GM19324 (cell line): Measurements from ENCODE around the gene KNTC1.
"Not testable (repeated sequence)": the region's sequence is repeated elsewhere in the genome, so short reads cannot be mapped to it uniquely, and the experiment has no call there.

Experiments
- ATAC-seq: cut with Tn5 transposase; IDR thresholded peaks from one replicate; pipeline ENCODE4 v1.9.1; 2021; ENCODE audit warnings: mild to moderate bottlenecking, moderate library complexity; ENCODE audit not compliant: unreplicated experiment, low FRiP score

KNTC1 gene

DNA sequence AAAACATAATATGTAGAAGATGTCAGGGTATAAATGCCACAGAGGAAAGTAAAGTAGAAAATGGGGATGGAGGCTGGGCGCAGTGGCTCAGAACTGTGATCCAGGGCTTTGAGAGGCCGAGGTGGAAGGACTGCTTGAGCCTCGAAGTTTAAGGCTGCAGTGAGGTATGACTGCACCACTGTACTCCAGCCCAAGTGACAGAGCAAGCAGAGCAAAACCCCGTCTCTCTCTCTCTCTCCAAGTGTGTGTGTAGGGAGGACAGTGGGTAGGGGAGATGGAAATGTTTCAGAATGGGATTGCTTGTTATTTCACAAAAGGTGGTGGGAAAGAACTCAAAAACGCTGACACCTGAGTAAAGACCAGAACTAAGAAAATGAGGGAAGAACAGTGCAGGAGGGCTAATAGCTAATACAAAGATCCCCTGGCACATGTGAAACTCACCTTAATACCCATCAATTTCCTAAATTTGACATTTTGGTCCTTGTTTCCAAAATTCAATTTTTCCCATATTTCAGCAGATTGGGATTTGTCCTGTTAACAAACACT lies 20.6 kb upstream of the KNTC1 start:
- ATAC-seq = no peak

DNA sequence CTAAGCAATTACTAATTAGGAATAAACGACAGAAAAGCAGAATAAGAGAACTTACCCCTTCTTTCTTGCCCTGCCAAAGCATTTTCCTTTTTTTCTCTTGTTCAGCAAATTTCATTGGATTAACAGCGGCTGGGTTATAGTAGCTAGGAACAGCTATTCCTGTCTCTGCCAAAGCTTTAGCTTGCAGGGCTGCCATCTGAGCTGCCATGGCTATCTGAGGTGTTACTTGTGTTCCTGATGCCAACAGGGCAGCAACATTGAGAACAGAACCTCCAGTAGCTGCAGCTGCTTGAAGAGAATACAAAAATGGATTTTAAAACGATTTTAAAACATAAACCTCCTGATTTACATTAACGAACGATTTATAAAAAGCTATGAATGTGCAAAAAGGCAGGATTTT lies 18.9 kb upstream of the KNTC1 start:
- ATAC-seq = no peak

GRCh38 chr12:122513028-122513427 lies 14.0 kb upstream of the KNTC1 start:
- ATAC-seq = not testable (repeated sequence)

GRCh38 chr12:122513660-122514059 lies 13.4 kb upstream of the KNTC1 start:
- no peak for ATAC-seq

DNA sequence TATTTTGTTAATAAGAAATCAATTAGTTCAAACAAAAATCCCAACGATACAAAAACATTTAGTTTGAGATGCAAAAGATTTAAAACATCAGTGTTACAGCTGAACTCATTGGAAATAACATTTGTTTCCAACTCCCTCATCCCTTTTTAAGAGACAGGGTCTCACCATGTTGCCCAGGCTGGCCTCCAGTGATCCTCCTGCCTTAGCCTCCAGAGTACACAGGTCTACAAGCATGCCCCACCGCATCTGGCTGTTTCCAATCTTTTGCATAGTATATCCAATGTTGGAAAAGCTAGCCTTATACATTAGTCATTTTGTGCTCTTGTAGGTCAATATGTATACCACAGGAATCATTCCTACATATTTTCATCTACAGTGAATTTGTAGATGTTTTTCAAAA lies 11.8 kb upstream of the KNTC1 start:
- no peak for ATAC-seq

- ATAC-seq = no peak
Measured at GRCh38 chr12:122516544-122517361, 10.3 kb upstream of the KNTC1 start.

DNA sequence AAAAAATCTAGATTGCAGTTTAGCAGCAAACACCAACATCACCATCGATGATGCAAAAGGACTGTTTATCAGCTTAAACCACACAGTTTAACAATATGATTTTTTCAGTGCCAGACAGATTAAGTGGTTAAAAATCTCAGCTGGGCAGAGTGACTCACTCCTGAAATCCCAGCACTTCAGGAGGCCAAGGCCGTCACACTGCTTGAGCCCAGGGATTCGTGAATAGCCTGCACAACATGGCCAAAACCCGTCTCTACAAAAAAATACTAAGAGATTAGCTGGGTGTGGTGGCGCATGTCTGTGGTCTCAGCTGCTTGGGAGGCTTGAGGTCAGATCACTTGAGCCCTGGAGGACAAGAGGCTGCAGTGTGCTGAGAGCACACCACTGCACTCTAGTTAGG lies 9.2 kb upstream of the KNTC1 start:
- ATAC-seq = no peak

- ATAC-seq = no peak
Measured at GRCh38 chr12:122518908-122519307, 8.1 kb upstream of the KNTC1 start.

DNA sequence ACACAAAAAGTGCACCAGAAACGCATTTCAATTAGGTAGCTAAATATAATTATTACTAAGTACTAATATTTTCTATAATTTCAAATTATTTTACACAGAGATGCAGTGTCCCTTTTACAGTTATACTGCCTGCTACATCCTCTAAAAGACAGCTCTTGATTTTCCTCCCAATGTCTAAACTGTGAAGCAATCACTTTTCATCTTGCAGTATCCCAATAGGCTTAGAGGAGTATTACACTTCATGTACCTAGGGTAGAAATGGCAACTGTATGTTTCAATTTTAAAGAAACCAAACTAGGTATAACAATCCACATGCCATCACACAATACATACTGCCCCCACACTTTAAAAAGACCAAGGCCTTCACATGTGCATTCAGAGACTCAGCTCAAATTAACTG lies 7.6 kb upstream of the KNTC1 start:
- no peak for ATAC-seq

- ATAC-seq = no peak
Measured at GRCh38 chr12:122520676-122521075, 6.4 kb upstream of the KNTC1 start.

- no peak for ATAC-seq
Measured at GRCh38 chr12:122523280-122523679, 3.8 kb upstream of the KNTC1 start.

DNA sequence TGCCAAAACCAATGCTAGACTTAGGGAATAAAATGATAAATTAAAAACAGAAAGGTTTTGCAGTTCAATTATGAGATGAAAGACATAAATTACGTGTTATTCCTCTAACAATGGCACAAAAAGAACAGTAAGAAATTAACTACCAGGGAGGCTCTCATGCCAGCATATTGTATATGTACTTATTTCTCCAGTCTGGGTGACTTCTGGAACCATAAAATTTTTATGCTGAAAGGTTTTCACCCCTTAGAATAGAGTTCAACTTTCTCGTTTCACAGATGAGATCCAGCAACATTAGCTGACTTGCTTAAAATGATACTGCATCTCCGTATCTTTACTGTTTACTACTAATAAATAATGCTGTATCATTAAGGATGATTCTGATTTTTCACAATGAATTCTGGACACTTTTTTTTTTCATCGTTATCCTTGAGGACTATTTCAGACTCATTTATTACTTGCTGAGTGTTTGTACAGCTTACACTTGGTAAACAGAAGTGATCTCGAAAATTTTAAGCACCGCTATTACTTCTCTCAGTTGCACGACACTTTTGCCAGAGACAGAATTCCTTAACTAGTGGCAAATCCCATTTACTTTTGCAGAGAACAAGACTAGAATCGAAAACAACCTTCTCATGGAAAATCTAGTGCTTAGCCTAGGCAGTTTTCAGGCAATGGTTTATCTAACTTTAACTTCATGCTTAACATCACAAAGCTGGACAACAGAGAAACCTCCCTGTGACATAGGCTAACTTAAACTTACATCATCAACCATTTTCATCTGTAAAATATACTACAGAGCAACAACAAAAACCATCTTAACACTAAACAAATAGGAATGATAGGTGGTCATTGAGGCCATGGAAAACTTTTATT lies 3.0 kb upstream of the KNTC1 start:
- ATAC-seq = no peak

DNA sequence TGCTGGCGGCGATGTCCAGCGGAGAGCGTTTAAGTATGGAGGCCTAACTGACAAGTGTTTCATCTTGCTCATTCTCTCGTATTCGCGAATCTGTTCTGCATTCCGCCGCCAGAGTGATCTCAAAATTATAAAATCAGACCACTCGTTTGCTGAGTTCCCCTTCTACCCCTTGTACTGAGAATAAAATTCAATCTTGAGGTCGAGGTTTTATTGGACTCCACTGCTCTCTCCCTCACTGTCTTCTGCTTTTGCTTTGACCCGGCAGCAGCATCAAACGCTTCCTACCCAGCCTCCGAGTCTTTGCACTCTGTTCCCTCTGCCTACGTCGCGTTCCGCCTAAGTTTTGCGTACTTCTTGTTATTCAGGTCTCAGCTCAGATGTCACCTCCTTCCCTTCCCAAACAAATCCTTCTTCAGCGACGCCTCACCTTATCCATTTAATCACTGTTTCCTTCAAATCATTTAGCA lies 462 bp downstream of the KNTC1 start:
- no peak for ATAC-seq

DNA sequence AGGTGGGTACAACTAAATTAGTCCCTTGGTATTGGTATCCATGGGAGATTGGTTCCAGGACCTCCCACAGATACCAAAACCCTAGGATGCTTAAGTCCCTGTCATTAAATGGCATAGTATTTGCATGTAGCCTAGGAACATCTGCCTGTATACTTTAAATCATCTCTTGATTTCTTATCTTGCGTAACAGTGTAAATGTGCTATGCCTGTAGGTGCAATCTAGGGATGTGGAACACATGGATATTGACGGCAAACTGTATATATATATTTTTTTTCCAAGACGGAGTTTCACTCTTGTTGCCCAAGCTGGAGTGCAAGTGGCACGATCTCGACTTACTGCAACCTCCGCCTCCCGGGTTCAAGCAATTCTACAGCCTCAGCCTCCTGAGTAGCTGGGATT lies 1.5 kb downstream of the KNTC1 start:
- no peak for ATAC-seq

DNA sequence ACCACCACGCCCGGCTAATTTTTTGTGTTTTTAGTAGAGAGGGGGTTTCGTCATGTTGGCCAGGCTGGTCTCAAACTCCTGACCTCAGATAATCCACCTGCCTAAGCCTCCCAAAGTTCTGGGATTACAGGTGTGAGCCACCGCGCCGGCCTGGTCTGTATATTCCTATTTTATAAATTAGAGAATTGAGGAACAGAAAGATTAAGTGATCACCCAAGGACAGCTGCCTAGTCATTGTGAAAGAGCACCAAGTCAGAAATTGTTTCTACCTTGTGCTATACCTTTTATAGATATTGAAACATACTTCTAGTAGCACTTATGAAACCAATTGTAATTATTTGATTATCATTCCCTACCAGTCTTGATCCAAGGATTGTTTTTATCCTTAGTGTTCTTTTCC lies 1.9 kb downstream of the KNTC1 start:
- no peak for ATAC-seq

GRCh38 chr12:122533856-122534255 lies 6.8 kb downstream of the KNTC1 start:
- no peak for ATAC-seq

- no peak for ATAC-seq
Measured at GRCh38 chr12:122537021-122537420, 10.0 kb downstream of the KNTC1 start.

GRCh38 chr12:122538496-122538895 lies 11.4 kb downstream of the KNTC1 start:
- ATAC-seq = no peak

- ATAC-seq = no peak
Measured at GRCh38 chr12:122544537-122544936, 17.5 kb downstream of the KNTC1 start.

GRCh38 chr12:122545855-122546254 lies 18.8 kb downstream of the KNTC1 start:
- peak; percentile 58 for ATAC-seq

GRCh38 chr12:122547330-122547729 lies 20.3 kb downstream of the KNTC1 start:
- ATAC-seq = no peak
